HCT116 (cell line): Measurements from ENCODE around the gene TXNL4B. TPM values are rescaled to one million over a fixed set of nuclear protein-coding genes. Genes with fewer than 3 reads are reported as not detected.
"Not testable (repeated sequence)": the region's sequence is repeated elsewhere in the genome, so short reads cannot be mapped to it uniquely, and the experiment has no call there.

Experiments used
- ATAC-seq: fragments of 200-7000 bp; cut with Tn5 transposase; 2 replicates; pipeline ENCODE4 v1.9.1; 2020; ENCODE audit warnings: mild to moderate bottlenecking, moderate library complexity
- BruUV-seq: library from RNA; stranded (reverse); fragments of 400-500 nt; replicated peaks from 2 replicates; lab custom pipeline; 2021; lab: Mats Ljungman, UMichigan
- CTCF ChIA-PET: fragments of 300-600 bp; sonication (Branson Sonifier 250); formaldehyde crosslinking; loops from one replicate; lab custom pipeline; 2021; ENCODE audit warnings: antibody characterized with exemption; lab: Charles Lee
- POLR2A ChIA-PET: fragments of 300-600, 350-600 bp; sonication (Branson Sonifier 250); formaldehyde crosslinking; loops from one replicate; lab custom pipeline; 2021; ENCODE audit warnings: antibody characterized with exemption; lab: Charles Lee
- RAD21 ChIA-PET, 2 experiments: fragments of 300-600 bp; sonication (Branson Sonifier 250); formaldehyde crosslinking; loops; one replicate each; lab custom pipeline; 2023; ENCODE audit warnings: low total read pairs in 2 of 2; ENCODE audit not compliant: uncharacterized antibody in 2 of 2, unreplicated experiment in 2 of 2, low non-redundant PET in 1 of 2; lab: Charles Lee
- DNase-seq: peaks from one replicate; pipeline ENCODE4 v3.0.0-alpha.2; 2010; ENCODE audit warnings: low read depth, low spot score
- H2AFZ ChIP-seq: fragments of 200-600 bp; shearing (Covaris generic), sonication (generic); 2 replicates; pipeline ENCODE4 v1.6.1; 2017; ENCODE audit warnings: low read depth, mixed run types, mixed read lengths, antibody characterized with exemption, low read length; ENCODE audit not compliant: poor library complexity, severe bottlenecking
- H3K27ac ChIP-seq: 2 replicates; pipeline ENCODE4 v1.5.1; 2012; ENCODE audit warnings: low read depth, low read length
- H3K27me3 ChIP-seq: fragments of 200-600 bp; sonication (generic); 2 replicates; pipeline ENCODE4 v1.6.1; 2016; ENCODE audit warnings: mixed run types, low read length, mixed read lengths; ENCODE audit not compliant: insufficient read depth
- H3K36me3 ChIP-seq, 2 experiments: fragments of 200-500 bp in 1 of 2; fragments of 200-600 bp in 1 of 2; sonication (Bioruptor generic) in 1 of 2; sonication (generic) in 1 of 2; 2 replicates each; pipeline versions ENCODE4 v1.5.1 to v1.6.1; 2014 to 2016; ENCODE audit warnings: low read length in 2 of 2, inconsistent platforms in 1 of 2, mixed read lengths in 1 of 2, mixed run types in 1 of 2; ENCODE audit not compliant: insufficient read depth in 2 of 2, control insufficient read depth in 1 of 2
- H3K4me1 ChIP-seq, 2 experiments: fragments of 200-600 bp in 1 of 2; sonication (generic) in 1 of 2; 2 replicates each; pipeline versions ENCODE4 v1.5.1 to v1.6.1; 2012 to 2017; ENCODE audit warnings: low read length in 2 of 2, inconsistent platforms in 1 of 2, mild to moderate bottlenecking in 1 of 2, mixed read lengths in 1 of 2, mixed run types in 1 of 2, moderate library complexity in 1 of 2; ENCODE audit not compliant: insufficient read depth in 2 of 2, control insufficient read depth in 1 of 2
- H3K4me2 ChIP-seq: fragments of 200-600 bp; sonication (generic); 2 replicates; pipeline ENCODE4 v1.6.1; 2017; ENCODE audit warnings: mixed run types, low read length, mixed read lengths
- H3K4me3 ChIP-seq, 2 experiments: fragments of 200-600 bp in 1 of 2; sonication (generic) in 1 of 2; replicated peaks in 1 of 2; 2 replicates each; pipeline ENCODE4 v1.5.1; 2011 to 2016; ENCODE audit warnings: low read length in 2 of 2, control low read depth in 1 of 2, low read depth in 1 of 2, mild to moderate bottlenecking in 1 of 2, mixed read lengths in 1 of 2, mixed run types in 1 of 2
- H3K79me2 ChIP-seq: fragments of 200-600 bp; sonication (generic); 2 replicates; pipeline ENCODE4 v1.6.1; 2017; ENCODE audit warnings: mild to moderate bottlenecking, mixed run types, low read length, moderate library complexity, mixed read lengths; ENCODE audit not compliant: insufficient read depth
- H3K9ac ChIP-seq: fragments of 200-600 bp; sonication (generic); 2 replicates; pipeline ENCODE4 v1.6.1; 2016; ENCODE audit warnings: low read length, mixed read lengths
- H3K9me2 ChIP-seq: fragments of 200-600 bp; sonication (generic), shearing (Covaris generic); 2 replicates; pipeline ENCODE4 v1.6.1; 2017; ENCODE audit warnings: mixed run types, mild to moderate bottlenecking, moderate library complexity; ENCODE audit not compliant: insufficient read depth
- H3K9me3 ChIP-seq, 2 experiments: fragments of 200-500 bp in 1 of 2; fragments of 200-600 bp in 1 of 2; sonication (Bioruptor generic) in 1 of 2; sonication (generic) in 1 of 2; 2 replicates each; pipeline ENCODE4 v1.6.1; 2014 to 2017; ENCODE audit warnings: low read length in 2 of 2, mixed read lengths in 2 of 2, inconsistent platforms in 1 of 2, low read depth in 1 of 2, mild to moderate bottlenecking in 1 of 2, mixed run types in 1 of 2, moderate library complexity in 1 of 2; ENCODE audit not compliant: control insufficient read depth in 1 of 2, insufficient read depth in 1 of 2
- H4K20me1 ChIP-seq: fragments of 200-600 bp; sonication (generic), shearing (Covaris generic); 2 replicates; pipeline ENCODE4 v1.6.1; 2017; ENCODE audit warnings: mixed run types, mild to moderate bottlenecking, moderate library complexity; ENCODE audit not compliant: insufficient read depth
- MAX ChIP-seq: IDR thresholded peaks from 2 replicates; pipeline ENCODE4 v1.6.1; 2012
- POLR2A ChIP-seq: IDR thresholded peaks from 2 replicates; pipeline ENCODE4 v1.7.0; 2011; ENCODE audit warnings: borderline replicate concordance; ENCODE audit not compliant: insufficient read depth, insufficient read length; ENCODE audit errors: extremely low read depth
- POLR2AphosphoS5 ChIP-seq: IDR thresholded peaks from 2 replicates; pipeline ENCODE4 v1.6.1; 2011; ENCODE audit warnings: mild to moderate bottlenecking, low read depth, low read length, moderate library complexity
- SP1 ChIP-seq: IDR thresholded peaks from 2 replicates; pipeline ENCODE4 v1.6.1; 2012; ENCODE audit warnings: low read depth
- SRF ChIP-seq: IDR thresholded peaks from 2 replicates; pipeline ENCODE4 v1.6.1; 2012; ENCODE audit warnings: low read depth
- ZNF274 ChIP-seq: fragments of 200-500 bp; sonication (Bioruptor generic); IDR thresholded peaks from 2 replicates; pipeline ENCODE4 v1.6.1; 2014; ENCODE audit warnings: mild to moderate bottlenecking, low read depth, low read length, inconsistent platforms
- intact Hi-C: fragments of 100-400 bp; cut with micrococcal nuclease; formaldehyde crosslinking; loops from 2 replicates; pipeline ENCODE4 v1.10.0; 2022
- total RNA-seq: library from RNA; stranded (reverse); gene quantifications from one replicate; pipeline ENCODE4 v1.2.1, GENCODE V29; 2021; ENCODE audit not compliant: unreplicated experiment

Gene TXNL4B
- total RNA-seq, 1 experiment from 2014 or later, result 15.5 TPM

- H4K20me1 ChIP-seq, result no peaks in the 10 kb centered on the region
- no peaks in the 10 kb centered on the region for H3K4me1 ChIP-seq
- DNase-seq (no peak), ATAC-seq (no peak)
- H3K9me2 ChIP-seq, result no peaks in the 10 kb centered on the region
- H3K4me2 ChIP-seq, result no peak overlapping the region
- ChIA-PET POLR2A (no interaction called here), CTCF (no interaction called here), RAD21 (no interaction called here)
- no peaks in the 10 kb centered on the region for H3K9me3 ChIP-seq
- no peak overlapping the region for H3K9ac ChIP-seq
- BruUV-seq, result no TSS peak
- TF ChIP-seq POLR2AphosphoS5 (no peak), POLR2A (no peak), ZNF274 (no peak), SRF (no peak), SP1 (no peak), MAX (no peak)
- H3K4me3 ChIP-seq, result no peak overlapping the region
- H3K79me2 ChIP-seq, result no peaks in the 10 kb centered on the region
- H3K27ac ChIP-seq, result no peak overlapping the region
- no peaks in the 10 kb centered on the region for H3K36me3 ChIP-seq
- H2AFZ ChIP-seq, result no peak overlapping the region
- intact Hi-C loops, result no loop called here
- H3K27me3 ChIP-seq, result peaks cover 13% of the 10 kb centered on the region
These were observed 33.0 kb downstream of the TXNL4B start for GRCh38 chr16:72060405-72060804.

GRCh38 chr16:72059060-72059459, 34.4 kb downstream of the TXNL4B start:
- RAD21 ChIA-PET, BruUV-seq: not testable (repeated sequence)

GRCh38 chr16:72057313-72057712, 36.1 kb downstream of the TXNL4B start:
- not testable (repeated sequence) for ATAC-seq, DNase-seq, BruUV-seq

More at GRCh38 chr16:72059060-72059459, 34.4 kb downstream of the TXNL4B start:
- ATAC-seq, H4K20me1 ChIP-seq, intact Hi-C loops, DNase-seq, H3K9me3 ChIP-seq, H3K4me3 ChIP-seq, H2AFZ ChIP-seq, H3K79me2 ChIP-seq, POLR2A ChIA-PET, H3K36me3 ChIP-seq, H3K9me2 ChIP-seq, H3K9ac ChIP-seq, CTCF ChIA-PET, H3K4me2 ChIP-seq, H3K27ac ChIP-seq, H3K4me1 ChIP-seq: not testable (repeated sequence)
- H3K27me3 ChIP-seq, result peaks cover 12% of the 10 kb centered on the region

More at GRCh38 chr16:72057313-72057712, 36.1 kb downstream of the TXNL4B start:
- H4K20me1 ChIP-seq, H3K36me3 ChIP-seq, H3K79me2 ChIP-seq, H3K9me2 ChIP-seq, H3K4me2 ChIP-seq, H3K9me3 ChIP-seq, POLR2A ChIA-PET, H2AFZ ChIP-seq, intact Hi-C loops, H3K27ac ChIP-seq, RAD21 ChIA-PET, H3K9ac ChIP-seq, H3K4me1 ChIP-seq, H3K4me3 ChIP-seq, CTCF ChIA-PET: not testable (repeated sequence)
- peaks cover 13% of the 10 kb centered on the region for H3K27me3 ChIP-seq
